Stimulated activated CD8-positive, alpha-beta memory T cell treated with anti-CD3 and anti-CD28 coated beads, Interleukin-15, amount 100 ng/mL, for 24 hours (primary cell): Measurements from ENCODE around the gene TAS2R50.

Source experiments
- DNase-seq: peaks from one replicate; pipeline ENCODE4 v3.0.0-alpha.2; 2020; ENCODE audit warnings: low read depth

Gene TAS2R50

GRCh38 chr12:10952645-10953044 lies 34.1 kb downstream of the TAS2R50 start:
- no peak for DNase-seq

DNA sequence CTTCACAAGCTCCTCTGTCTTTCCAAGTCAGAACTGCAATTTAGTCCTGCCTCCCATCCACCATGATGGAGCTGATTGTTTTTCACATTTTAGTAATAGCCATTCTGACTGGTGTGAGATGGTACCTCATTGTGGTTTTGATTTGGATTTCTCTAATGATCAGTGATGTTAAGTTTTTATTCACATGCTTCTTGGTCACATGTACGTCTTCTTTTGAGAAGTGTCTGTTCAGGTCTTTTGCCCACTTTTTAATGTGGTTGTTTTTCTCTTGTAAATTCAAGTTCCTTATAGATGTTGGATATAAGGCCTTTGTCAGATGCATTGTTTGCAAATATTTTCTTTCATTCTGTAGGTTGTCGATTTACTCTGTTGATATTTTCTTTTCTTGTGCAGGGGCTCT lies 43.5 kb downstream of the TAS2R50 start:
- no peak for DNase-seq

DNA sequence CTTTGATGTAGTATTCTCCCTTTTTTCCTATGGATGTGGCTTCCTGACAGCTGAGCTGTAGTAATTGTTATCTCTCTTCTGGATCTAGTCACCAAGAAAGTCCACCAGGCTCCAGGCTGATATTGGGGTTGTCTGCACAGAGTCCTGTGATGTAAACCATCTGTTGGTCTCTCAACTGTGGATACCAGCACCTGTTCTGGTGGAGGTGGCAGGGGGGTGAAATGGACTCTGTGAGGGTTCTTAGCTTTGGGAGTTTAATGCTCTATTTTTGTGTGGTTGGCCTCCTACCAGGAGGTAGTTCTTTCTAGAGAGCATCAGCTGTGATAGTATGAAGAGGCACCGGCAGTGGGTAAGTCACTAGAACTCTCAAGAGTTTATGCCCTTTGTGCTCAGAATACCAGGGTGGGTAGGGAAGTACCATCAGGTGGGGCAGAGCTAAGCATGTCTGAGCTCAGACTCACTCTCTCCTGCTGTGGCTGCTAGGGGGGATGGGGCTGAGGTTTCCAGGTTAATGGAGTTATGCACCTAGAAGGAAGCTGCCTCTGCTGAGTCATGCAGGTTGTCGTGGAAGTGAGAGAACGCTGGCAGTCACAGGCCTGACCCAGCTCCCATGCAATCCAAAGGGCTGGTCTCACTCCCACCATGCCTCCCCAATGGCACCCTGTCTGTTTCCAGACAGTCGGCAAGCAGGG lies 44.6 kb downstream of the TAS2R50 start:
- no peak for DNase-seq

DNA sequence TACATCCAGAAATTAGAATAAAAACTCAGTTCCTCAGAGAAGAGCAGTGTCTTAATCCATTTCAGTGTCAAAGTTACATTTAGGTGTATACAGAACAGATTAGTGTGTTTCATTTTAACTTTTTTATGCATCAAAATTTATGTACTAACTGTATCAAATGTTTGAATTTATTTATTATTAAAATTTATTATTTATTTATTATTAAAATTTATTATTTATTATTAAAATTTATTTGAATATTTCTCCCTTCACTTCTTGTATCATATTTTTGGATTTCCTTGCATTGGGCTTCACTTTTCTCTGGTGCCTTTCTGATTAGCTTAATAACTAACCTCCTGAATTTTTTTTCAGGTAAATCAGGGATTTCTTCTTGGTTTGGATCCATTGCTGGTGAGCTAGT lies 45.3 kb downstream of the TAS2R50 start:
- DNase-seq, result no peak

- DNase-seq, result no peak
Observed at GRCh38 chr12:10940389-10940788, 46.3 kb downstream of the TAS2R50 start.

DNA sequence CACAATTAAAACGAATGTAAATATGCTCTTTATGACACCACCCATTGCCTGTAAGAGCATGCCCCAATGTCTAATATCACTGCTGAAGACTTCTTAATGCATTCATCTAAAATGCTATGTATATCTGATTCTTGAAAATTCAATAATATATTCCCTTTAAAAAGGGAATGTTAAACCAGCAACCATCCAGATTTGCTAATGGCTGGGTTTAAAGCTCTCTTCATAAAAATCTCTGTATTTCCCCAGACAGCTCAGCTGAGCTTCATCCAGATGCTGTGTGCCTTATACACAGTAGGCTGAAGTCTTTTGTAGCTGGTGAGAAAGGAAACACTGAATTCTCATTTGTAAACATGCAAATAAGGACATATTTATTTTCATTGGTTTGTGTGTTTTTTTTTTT lies 47.5 kb downstream of the TAS2R50 start, which contains the start of gene TAS2R14:
Gene TAS2R14, minus strand, starts transcription at position 101 of the 400 bp plus-strand sequence. Its CDS starts 56 bp downstream, at position 45.
- DNase-seq, result no peak

DNA sequence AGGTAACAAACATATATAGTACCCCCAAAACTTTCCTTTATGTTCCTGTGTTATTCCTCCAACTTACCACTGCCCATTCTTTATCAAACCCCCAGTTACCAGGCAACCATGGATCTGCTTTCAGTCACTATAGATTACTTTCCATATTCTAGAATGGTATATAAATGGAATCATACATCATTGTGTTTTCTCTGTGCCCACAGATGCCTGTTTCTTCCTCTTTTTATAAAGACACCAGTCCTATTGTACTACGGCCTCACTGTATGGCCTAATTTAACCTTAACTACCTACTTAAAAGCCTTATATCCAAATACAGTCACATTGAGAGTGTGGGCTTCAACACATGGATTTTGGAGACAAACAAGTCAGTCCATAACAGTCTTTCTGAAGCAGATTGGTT lies 50.2 kb downstream of the TAS2R50 start:
- no peak for DNase-seq
